NCI-H524 treated with DMSO at 0.1 percent for 48 hours (cell line): ENCODE data around the gene SLIT2.

Source experiments
- DNase-seq: peaks from one replicate; lab custom pipeline; 2025; lab: John Stamatoyannopoulos, UW

Gene SLIT2

GRCh38 chr4:20251796-20252655 is at the start of gene SLIT2:
SLIT2 (plus strand) TSS chr4:20251905; CDS start chr4:20253816, 1,911 bp downstream.
- DNase-seq: peak; percentile 29

DNA sequence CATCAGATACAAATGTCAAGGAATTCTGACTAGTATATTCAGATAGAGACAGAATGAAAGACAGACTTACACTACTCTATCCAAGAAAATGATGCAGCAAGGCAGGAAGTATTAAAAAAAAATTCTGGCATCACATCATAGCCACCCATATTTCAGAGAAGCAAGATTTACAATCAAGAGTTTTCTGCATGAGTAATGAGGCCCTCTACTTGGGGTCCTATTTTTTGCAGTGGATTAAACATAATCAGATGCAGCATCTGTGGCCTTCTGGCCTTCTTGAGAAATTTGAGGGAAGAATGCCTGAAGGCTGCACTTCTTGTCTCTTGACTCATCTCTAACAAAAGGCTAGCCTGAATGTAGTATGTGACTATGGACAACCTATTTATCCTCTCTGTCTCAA is 48.2 kb upstream of the SLIT2 start:
- DNase-seq: peak; percentile 11

GRCh38 chr4:20217521-20217920 is 34.2 kb upstream of the SLIT2 start:
- no peak for DNase-seq

- DNase-seq: no peak
These were observed 33.8 kb upstream of the SLIT2 start for GRCh38 chr4:20217951-20218350.

- no peak for DNase-seq
These were observed 32.2 kb upstream of the SLIT2 start for GRCh38 chr4:20219521-20219920.

- DNase-seq: no peak
These were observed 13.7 kb upstream of the SLIT2 start for GRCh38 chr4:20237894-20238537.

DNA sequence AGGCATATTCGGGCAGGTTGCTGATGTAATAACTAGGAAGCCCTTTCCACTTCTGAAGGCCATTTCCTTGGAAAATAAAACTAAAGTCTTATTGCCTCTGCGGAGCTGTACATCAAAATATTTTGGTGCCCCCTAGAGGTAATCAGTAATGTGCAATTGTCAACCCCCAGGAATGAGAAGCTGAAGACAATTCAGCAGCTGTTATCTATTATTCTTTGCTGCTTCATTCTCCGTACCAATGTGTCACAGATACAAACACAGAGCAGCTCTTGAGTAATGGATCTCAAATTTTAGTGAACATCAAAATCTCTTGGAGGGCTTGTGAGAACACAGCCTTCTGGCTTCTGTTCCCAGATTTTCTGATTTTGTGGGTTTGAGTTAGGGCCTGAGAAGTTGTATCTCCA is 3.5 kb upstream of the SLIT2 start:
- peak; percentile 32 for DNase-seq

- no peak for DNase-seq
These were observed 2.4 kb upstream of the SLIT2 start for GRCh38 chr4:20249333-20249732.

GRCh38 chr4:20251031-20251795 is 492 bp upstream of the SLIT2 start:
- no peak for DNase-seq

DNA sequence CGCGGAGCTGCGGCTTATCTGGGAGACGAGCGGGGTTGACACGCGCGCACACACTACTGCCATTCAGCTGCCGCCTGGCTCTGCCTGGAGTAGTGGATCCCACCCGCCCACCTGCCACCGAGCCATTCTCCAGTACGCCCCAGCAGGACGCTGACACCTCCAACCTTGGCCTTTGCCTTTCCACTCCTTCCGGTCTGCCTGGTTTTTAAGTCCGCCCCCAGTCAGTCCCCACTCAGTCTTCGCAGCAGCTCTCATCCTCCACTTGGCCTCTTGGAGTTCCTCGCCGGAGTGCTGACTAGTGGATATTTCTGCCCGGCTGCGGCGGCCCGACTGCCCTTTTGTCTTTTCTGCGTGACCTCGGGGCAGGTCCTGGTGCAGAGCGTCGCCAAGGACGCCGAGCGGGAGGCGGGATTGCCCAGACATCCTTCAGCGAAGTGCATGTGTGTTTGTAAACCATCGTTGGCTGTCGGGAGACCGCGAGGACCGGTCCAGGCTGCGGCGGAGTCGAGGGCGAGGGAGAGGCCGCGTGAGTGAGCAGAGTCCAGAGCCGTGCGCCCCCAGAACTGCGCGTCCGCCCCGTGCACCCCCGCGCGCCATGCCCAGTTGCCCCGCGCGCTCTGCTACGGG is 1.1 kb downstream of the SLIT2 start:
- DNase-seq: no peak

- no peak for DNase-seq
These were observed 1.6 kb downstream of the SLIT2 start for GRCh38 chr4:20253283-20253734.

- DNase-seq: no peak
These were observed 2.2 kb downstream of the SLIT2 start for GRCh38 chr4:20253735-20254409.

- no peak for DNase-seq
These were observed 3.0 kb downstream of the SLIT2 start for GRCh38 chr4:20254511-20255250.

GRCh38 chr4:20255251-20255586 is 3.5 kb downstream of the SLIT2 start:
- DNase-seq: no peak

DNA sequence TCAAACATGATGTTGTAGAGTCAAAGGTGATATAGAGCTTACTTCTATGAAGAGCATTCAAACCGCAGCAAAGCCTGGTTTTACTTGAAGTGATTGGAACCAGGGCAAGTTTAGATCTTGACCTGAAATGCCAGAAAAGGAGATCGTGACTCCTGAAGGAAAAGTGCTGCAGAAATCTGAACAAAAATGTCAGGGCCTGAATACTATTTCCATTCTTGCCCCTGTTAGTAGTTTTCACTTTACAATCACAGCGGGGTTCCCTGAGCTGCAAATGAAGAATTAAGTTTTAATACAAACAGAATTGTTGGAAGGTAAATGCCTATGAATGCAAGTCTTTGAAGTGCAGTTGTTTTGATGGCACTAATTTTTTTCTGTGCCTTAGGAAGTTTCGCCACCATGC is 4.1 kb downstream of the SLIT2 start:
- DNase-seq: no peak

DNA sequence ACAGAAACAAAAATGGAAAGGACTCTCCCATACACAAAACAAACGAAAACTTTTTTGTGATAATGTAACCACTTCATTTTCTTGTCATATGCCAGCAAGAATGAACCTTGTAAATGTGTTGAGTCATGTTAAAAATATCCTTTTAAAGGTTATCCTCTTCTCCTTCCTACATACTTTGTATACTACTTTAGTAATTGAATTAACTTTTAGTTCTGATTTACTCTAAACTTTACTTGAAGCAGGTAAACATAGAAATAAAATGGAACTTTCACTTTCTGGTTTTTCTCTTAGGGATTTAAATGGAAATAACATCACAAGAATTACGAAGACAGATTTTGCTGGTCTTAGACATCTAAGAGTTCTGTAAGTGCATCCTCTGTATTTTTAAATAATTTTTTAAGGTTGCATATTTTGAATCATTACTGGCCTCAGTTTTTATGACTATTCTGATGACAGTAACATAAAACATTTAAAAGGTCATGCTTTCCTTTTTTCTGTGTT is 4.7 kb downstream of the SLIT2 start:
- DNase-seq: no peak

GRCh38 chr4:20259707-20260106 is 8.0 kb downstream of the SLIT2 start:
- DNase-seq: no peak

GRCh38 chr4:20260821-20261220 is 9.1 kb downstream of the SLIT2 start:
- no peak for DNase-seq

DNA sequence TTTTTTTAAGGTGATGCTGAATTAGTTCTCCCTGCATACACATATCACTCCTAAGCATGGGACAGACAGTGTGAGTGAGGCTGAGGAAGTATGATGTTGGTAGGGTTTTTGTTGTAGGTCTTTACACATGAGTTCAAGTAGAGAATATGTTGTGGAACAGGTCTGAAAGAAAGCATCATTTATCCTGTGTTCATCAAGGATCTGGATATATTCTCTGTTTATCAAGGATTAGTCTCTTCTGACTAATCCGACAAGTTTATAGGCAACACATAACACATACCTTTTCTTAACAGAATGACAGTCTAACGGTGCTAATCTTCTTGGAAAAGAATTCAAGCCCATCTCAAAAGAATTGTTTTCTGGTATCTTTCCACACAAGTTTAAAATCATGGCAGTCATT is 10.5 kb downstream of the SLIT2 start:
- no peak for DNase-seq

DNA sequence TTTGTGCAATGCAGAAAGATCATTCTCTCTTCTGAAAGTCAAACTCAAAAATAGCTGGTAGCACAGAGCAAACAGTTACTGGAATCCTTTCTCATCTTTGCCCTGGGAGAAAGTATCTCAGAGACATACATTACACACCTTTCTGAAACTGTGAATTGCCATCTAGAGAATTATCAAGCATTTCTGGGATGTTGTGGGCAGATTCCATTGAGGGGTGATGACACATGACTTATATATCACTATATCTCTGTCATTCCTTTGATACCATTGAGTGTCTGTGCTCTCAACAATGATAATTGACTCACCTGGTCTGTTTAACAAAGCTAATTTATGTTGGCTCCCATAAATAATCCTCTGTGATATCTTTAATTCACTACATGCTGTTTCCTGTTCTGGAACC is 13.0 kb downstream of the SLIT2 start:
- DNase-seq: no peak

DNA sequence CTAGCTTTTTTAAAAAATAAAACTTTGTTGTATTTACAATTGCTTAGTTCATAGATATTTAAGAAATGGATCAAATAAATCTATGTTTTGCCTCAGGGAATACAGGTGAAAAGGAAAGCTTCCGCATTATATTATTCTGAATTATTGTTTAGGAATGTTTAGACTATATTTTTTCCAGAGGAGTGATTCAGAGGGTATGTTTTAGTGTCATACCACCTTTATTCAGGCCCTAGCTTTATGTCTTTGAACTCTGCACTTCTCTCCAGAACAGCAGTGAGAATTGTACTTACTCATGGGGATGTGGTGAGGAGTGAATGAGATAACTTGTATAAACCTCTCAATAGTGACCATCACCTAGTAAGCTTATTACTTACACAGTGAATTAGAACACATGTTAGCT is 14.0 kb downstream of the SLIT2 start:
- DNase-seq: no peak
